GM18526 (cell line): ENCODE data around the gene KCTD11.
A peak's percentile ranks its signal among the peaks of the same experiment; 100 is the strongest.

Experiments used
- POLR2A ChIP-seq: IDR thresholded peaks from 3 replicates; pipeline ENCODE4 v1.6.1; 2011; ENCODE audit not compliant: insufficient read length; ENCODE audit errors: extremely low read depth

Gene KCTD11

DNA sequence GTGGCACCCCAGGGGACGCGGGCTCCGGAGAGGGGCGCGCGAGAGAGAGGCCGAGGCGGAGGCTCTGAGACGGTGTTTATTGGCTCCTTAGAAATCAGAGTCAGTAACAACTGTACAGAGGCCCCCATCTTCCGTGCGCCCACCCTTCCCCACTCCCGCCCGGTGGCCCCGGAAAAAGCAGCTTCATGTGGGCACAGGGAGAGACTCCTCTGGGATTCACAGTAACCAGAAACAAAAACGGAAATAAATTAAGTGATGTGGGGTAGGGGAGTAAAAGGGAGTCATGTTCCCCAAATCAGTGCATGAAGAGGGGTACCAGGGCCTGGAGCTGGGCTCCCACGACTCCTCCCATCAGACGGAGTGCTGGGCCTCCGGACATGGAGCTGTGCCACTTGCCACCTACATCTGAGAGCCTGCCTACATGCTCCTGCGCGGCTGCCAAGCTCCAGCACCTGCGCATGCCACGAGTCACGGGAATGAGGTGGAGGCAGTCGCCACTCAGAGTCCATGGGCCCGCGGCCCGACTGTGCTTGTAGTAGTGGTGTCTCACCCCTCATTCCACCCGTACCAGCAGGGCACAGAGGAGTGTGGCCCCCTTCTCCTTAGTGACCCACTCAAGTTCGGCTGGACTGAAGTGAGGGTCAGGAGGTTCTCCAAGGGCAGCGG, 36.3 kb upstream of the KCTD11 start:
- no peak for TF ChIP-seq POLR2A

DNA sequence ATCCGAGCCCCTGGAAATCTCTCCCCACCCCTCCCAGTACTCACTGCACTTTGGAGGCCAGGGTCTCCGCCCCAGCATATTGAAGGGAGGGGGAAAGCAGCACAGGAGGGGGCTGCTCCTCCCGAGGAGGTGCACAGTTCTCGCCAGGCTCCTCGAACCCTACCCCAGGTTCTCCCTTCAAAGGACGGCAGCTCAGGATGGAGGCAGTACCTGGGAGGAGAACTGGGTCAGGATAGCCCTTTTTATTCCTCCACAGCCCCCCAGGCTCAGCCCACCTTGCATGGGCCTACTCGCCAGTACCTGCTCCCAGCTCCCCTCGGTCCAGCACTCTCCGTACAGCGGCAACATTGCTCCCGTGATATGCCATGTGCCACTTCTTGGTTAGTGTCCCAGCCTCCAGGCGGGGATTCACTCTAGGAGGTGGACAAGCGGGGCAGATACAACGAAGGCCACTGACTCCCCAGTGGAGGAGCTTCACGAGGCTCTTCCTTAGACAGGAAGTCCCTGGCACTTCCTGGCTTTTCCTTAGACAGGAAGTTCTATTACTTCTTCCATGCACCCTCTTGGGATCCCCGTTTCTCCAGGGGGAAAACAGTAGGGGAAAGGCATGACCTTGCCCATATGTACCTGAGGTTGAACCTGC, 34.7 kb upstream of the KCTD11 start:
- TF ChIP-seq POLR2A, result no peak

DNA sequence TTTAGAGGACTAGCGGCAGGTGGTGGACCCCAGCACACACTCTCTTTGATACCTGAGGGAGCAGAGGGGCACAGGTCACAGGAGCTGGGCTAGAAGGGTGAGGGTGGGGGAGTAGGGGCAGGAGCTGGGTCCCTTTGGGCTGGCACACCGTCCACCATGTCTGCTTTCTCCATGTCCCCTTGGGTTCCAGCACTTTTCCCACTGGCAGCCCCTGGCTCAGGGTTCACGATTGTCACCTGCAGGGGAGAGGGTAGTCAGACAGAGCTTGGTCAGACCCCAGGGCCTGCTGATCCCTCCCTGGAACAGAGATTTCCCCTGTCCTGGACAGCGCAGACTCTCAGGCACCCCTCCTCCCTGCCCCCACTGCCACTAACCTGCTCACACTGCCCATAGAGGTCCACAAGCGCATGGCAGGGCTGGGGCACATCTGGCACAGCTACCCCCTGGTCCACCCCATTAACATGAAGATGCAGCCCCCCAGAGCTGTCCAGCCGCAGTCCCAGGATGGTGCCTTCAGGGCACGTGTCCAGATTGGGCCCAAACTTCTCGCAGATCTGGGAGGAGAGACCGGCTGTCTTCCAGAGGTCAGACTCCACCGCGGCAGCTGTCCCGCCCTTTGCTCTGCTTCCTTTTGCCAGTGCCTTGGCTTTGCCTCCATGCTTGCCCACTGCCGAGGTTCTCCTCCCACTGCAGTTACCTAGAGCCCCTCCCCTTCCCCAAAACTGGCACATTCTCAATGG, 33.7 kb upstream of the KCTD11 start:
- TF ChIP-seq POLR2A, result no peak

GRCh38 chr17:7321466-7321865, 30.5 kb upstream of the KCTD11 start:
- no peak for TF ChIP-seq POLR2A

- no peak for TF ChIP-seq POLR2A
Observed at GRCh38 chr17:7322520-7323194, 29.3 kb upstream of the KCTD11 start.

DNA sequence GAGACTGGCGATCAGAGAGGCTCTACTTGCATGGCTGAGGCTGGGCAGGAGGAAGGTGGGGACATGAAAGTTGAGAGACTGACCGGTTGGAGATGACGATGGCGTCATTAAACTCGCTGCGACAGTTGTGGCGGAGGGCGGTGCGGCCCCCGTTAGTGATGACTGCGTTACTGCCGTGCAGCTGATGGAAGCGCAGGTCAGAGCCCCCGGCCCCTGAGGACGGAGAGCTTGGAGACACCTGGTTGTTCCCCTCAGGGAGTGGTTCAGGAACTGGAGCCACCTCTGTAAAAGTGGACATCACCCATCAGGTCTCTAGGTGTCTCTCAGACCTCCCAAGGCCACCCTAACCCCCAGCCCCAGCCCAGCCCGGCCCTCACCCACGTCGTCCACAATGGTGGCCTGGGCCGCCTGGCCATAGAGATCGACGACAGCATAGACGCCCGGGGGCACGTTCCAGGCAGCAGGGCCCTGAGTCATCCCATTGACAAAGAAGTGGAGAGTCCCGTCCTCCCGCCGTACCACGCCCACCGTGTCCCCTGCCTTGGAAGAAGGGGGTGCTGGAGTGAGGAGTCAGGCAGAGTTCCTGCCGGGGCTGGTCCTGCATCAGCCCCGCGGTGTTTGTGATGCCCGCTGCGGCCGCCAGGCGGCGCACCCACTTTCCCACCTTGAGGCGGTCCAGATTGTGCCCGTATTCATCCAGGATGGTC, 28.1 kb upstream of the KCTD11 start:
- no peak for TF ChIP-seq POLR2A

GRCh38 chr17:7324438-7324779, 27.6 kb upstream of the KCTD11 start:
- no peak for TF ChIP-seq POLR2A

GRCh38 chr17:7325031-7325528, 26.9 kb upstream of the KCTD11 start:
- TF ChIP-seq POLR2A, result no peak

DNA sequence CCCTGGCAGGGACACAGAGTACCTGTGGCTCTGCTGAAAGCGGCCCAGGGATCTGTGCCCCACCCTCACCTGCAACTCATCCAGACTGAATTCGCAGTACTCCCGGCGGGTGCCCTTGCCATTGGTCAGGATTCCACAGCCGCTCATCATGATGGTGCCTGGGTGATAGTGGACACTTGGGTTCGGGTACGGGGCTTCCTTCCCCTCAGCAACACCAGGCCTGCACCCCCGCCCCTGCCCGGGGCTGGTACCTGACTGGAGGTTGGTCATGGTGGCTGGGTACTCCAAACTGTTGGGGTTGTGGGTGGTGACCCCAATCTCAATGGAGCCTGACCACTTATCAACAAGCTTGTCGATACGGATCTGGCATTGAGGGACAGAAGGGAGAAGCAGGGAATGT, 25.8 kb upstream of the KCTD11 start:
- TF ChIP-seq POLR2A, result no peak

- TF ChIP-seq POLR2A, result no peak
Observed at GRCh38 chr17:7327056-7327455, 24.9 kb upstream of the KCTD11 start.

DNA sequence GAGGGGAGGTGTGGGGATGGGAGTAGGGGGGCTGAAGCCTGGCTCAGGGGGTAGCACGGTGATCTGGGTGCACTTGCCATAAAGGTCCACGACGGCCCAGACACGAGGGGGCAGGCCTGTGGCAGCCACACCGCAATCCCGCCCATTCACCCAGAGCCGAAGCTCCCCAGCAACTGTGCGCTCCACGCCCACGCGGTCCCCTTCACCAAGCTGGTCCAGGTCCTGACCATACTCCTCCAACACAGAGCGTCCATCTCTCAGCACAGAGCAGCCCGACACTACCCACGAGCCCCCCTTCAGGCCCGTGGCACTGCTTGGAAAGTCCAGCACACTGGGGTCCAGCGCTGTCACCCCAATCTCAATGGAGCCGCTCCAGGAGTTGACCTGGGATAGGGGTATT, 24.5 kb upstream of the KCTD11 start:
- TF ChIP-seq POLR2A, result no peak

DNA sequence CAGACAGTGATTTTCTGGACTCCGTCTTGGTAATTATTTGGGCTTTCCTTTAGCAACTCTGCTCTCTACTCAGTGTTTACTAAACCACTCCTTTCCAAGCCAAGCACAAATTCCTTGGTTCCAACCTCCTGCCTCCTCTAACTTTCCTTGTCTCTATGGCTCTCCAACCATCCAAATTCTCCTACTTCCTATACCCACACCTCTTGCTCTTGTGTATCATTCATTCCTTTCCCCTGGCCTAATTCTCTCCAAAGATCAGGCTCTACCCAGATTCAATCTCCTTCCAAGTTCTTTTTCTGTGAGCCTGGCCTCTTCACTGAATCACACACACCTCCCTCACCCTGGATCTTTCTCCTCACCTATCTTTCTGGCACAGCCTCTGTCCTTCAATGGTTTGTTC, 24.0 kb upstream of the KCTD11 start:
- TF ChIP-seq POLR2A, result no peak

GRCh38 chr17:7328840-7329373, 23.1 kb upstream of the KCTD11 start, which contains the start of gene NEURL4:
NEURL4 (minus strand) TSS chr17:7329335; CDS start chr17:7329312, 23 bp downstream.
- TF ChIP-seq POLR2A, result no peak

- peak; percentile 60 for TF ChIP-seq POLR2A
Observed at GRCh38 chr17:7329374-7329996, 22.5 kb upstream of the KCTD11 start.

DNA sequence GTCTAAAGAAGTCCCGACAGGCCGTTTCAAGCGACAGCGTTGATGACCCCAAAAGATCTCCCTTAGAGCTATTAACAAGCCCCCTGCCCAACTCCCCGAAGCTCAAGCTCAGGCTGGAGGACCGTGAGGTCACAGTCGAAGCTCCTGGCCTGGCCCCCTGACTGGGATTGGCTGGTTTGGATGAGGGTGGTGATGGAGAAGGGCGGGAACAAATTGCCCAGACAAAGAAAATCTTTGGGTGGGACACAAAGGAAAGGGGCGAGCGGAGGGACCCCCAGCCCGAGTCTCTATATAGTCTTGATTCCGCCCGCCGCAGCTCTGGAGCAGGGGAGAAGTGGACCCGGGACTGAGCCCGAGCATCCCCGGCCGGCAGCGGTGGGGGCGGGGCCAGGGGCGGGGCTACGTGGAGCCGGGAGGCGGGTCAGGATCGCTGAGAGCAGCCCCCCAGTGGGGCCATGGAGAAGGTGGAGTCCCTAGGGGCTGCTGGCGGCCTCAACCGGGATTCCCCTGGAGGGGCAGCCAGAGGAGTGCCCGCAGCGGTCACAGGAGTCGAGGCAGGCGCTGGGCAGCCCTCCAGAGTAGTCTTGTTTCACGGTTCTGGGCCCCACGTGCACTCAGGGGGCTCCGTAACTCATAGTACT, 21.8 kb upstream of the KCTD11 start:
- TF ChIP-seq POLR2A, result peak; percentile 24
